Measurements from ENCODE around the gene SEC11A. TPM values are rescaled to one million over a fixed set of nuclear protein-coding genes. Genes with fewer than 3 reads are reported as not detected.

Gene SEC11A
- polyA plus RNA-seq, 1 donor from 2014 or later, result 158 TPM

DNA sequence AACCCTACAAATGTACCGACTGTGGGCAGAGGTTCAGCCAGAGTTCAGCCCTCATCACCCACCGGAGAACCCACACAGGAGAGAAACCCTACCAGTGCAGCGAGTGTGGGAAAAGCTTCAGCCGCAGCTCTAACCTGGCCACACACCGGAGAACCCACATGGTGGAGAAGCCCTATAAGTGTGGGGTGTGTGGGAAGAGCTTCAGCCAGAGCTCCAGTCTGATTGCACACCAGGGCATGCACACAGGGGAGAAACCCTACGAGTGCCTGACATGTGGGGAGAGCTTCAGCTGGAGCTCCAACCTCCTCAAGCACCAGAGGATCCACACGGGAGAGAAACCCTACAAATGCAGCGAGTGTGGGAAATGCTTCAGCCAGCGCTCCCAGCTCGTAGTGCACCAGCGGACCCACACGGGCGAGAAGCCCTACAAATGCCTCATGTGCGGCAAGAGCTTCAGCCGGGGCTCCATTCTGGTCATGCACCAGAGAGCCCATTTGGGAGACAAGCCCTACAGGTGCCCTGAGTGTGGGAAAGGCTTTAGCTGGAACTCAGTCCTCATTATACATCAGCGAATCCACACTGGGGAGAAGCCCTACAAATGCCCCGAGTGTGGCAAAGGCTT, 94.5 kb downstream of the SEC11A start:
- no peak for TF ChIP-seq SMC3 (conservative IDR thresholded peaks at IDR 0.05; ENCODE audit: poor library complexity)
- TF ChIP-seq, protein P1, sequence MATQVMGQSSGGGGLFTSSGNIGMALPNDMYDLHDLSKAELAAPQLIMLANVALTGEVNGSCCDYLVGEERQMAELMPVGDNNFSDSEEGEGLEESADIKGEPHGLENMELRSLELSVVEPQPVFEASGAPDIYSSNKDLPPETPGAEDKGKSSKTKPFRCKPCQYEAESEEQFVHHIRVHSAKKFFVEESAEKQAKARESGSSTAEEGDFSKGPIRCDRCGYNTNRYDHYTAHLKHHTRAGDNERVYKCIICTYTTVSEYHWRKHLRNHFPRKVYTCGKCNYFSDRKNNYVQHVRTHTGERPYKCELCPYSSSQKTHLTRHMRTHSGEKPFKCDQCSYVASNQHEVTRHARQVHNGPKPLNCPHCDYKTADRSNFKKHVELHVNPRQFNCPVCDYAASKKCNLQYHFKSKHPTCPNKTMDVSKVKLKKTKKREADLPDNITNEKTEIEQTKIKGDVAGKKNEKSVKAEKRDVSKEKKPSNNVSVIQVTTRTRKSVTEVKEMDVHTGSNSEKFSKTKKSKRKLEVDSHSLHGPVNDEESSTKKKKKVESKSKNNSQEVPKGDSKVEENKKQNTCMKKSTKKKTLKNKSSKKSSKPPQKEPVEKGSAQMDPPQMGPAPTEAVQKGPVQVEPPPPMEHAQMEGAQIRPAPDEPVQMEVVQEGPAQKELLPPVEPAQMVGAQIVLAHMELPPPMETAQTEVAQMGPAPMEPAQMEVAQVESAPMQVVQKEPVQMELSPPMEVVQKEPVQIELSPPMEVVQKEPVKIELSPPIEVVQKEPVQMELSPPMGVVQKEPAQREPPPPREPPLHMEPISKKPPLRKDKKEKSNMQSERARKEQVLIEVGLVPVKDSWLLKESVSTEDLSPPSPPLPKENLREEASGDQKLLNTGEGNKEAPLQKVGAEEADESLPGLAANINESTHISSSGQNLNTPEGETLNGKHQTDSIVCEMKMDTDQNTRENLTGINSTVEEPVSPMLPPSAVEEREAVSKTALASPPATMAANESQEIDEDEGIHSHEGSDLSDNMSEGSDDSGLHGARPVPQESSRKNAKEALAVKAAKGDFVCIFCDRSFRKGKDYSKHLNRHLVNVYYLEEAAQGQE (IDR thresholded peaks at IDR 0.05; ENCODE audit: borderline replicate concordance), result no peak
- no peak for TF ChIP-seq POLR2AphosphoS5 (IDR thresholded peaks at IDR 0.05)
- TF ChIP-seq, protein P2, sequence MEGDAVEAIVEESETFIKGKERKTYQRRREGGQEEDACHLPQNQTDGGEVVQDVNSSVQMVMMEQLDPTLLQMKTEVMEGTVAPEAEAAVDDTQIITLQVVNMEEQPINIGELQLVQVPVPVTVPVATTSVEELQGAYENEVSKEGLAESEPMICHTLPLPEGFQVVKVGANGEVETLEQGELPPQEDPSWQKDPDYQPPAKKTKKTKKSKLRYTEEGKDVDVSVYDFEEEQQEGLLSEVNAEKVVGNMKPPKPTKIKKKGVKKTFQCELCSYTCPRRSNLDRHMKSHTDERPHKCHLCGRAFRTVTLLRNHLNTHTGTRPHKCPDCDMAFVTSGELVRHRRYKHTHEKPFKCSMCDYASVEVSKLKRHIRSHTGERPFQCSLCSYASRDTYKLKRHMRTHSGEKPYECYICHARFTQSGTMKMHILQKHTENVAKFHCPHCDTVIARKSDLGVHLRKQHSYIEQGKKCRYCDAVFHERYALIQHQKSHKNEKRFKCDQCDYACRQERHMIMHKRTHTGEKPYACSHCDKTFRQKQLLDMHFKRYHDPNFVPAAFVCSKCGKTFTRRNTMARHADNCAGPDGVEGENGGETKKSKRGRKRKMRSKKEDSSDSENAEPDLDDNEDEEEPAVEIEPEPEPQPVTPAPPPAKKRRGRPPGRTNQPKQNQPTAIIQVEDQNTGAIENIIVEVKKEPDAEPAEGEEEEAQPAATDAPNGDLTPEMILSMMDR (IDR thresholded peaks at IDR 0.05; ENCODE audit: poor library complexity, severe bottlenecking), result no peak
- no peak for TF ChIP-seq TAF1 (IDR thresholded peaks at IDR 0.05; ENCODE audit: low read depth)
- TF ChIP-seq EP300 (conservative IDR thresholded peaks at IDR 0.05; ENCODE audit: poor library complexity, severe bottlenecking), result no peak
- no peak for TF ChIP-seq RAD21 (conservative IDR thresholded peaks at IDR 0.05)
- no peak for TF ChIP-seq EZH2 (IDR thresholded peaks at IDR 0.05; ENCODE audit: borderline replicate concordance, insufficient read depth, low read length, poor library complexity, severe bottlenecking)
- Histone ChIP-seq H3K9me2 (ENCODE audit: insufficient read depth, low read length) (no peaks in the 10 kb centered on the region), H3K9me3 (ENCODE audit: low read length) (peaks cover 23% of the 10 kb centered on the region), H3K4me3 (ENCODE audit: low read length) (no peak overlapping the region), H3F3A (ENCODE audit: insufficient read depth, low read length, poor library complexity, severe bottlenecking) (no peaks in the 10 kb centered on the region), H3K9ac (ENCODE audit: low read length) (no peak overlapping the region), H3K36me3 (ENCODE audit: insufficient read depth, low read length) (peaks cover 28% of the 10 kb centered on the region), H3K27ac (ENCODE audit: low read length) (no peak overlapping the region), H3K79me2 (replicated peaks; ENCODE audit: insufficient read depth, low read length) (peaks cover 11% of the 10 kb centered on the region), H3K27me3 (ENCODE audit: insufficient read depth, low read depth, low read length) (no peaks in the 10 kb centered on the region), H2AFZ (ENCODE audit: low read depth, low read length) (no peak overlapping the region), H3K4me2 (ENCODE audit: low read length) (no peak overlapping the region), H4K20me1 (ENCODE audit: insufficient read depth) (no peaks in the 10 kb centered on the region)

DNA sequence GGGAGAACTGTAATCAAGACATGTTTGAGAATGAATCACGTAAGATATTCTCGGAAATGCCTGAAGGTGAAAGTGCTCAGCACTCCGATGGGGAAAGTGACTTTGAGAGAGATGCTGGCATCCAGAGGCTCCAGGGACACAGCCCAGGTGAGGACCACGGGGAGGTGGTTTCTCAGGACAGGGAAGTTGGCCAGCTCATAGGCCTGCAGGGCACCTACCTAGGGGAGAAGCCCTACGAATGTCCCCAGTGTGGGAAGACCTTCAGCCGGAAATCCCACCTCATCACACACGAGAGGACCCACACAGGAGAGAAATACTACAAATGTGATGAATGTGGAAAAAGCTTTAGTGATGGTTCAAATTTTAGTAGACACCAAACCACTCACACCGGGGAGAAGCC, 95.3 kb downstream of the SEC11A start:
- H3K9ac ChIP-seq (ENCODE audit: low read length), result no peak overlapping the region
- peaks cover 21% of the 10 kb centered on the region for H3K9me3 ChIP-seq (ENCODE audit: low read length)
- no peaks in the 10 kb centered on the region for H3F3A ChIP-seq (ENCODE audit: insufficient read depth, low read length, poor library complexity, severe bottlenecking)
- H3K4me3 ChIP-seq (ENCODE audit: low read length), result no peak overlapping the region
- H4K20me1 ChIP-seq (ENCODE audit: insufficient read depth), result no peaks in the 10 kb centered on the region
- H3K9me2 ChIP-seq (ENCODE audit: insufficient read depth, low read length), result no peaks in the 10 kb centered on the region
- H2AFZ ChIP-seq (ENCODE audit: low read depth, low read length), result no peak overlapping the region
- H3K27me3 ChIP-seq (ENCODE audit: insufficient read depth, low read depth, low read length), result no peaks in the 10 kb centered on the region
- no peak overlapping the region for H3K27ac ChIP-seq (ENCODE audit: low read length)
- TF ChIP-seq EZH2 (IDR thresholded peaks at IDR 0.05; ENCODE audit: borderline replicate concordance, insufficient read depth, low read length, poor library complexity, severe bottlenecking) (no peak), MXI1 (conservative IDR thresholded peaks at IDR 0.05; ENCODE audit: poor library complexity, severe bottlenecking) (no peak), SMC3 (conservative IDR thresholded peaks at IDR 0.05; ENCODE audit: poor library complexity) (no peak), POLR2AphosphoS5 (IDR thresholded peaks at IDR 0.05) (no peak), TAF1 (IDR thresholded peaks at IDR 0.05; ENCODE audit: low read depth) (no peak), RAD21 (conservative IDR thresholded peaks at IDR 0.05) (no peak)
- TF ChIP-seq, protein P1 (IDR thresholded peaks at IDR 0.05; ENCODE audit: borderline replicate concordance), result no peak
- TF ChIP-seq, protein P2 (IDR thresholded peaks at IDR 0.05; ENCODE audit: poor library complexity, severe bottlenecking), result no peak
- peaks cover 16% of the 10 kb centered on the region for H3K79me2 ChIP-seq (replicated peaks; ENCODE audit: insufficient read depth, low read length)
- no peak overlapping the region for H3K4me2 ChIP-seq (ENCODE audit: low read length)
- peaks cover 28% of the 10 kb centered on the region for H3K36me3 ChIP-seq (ENCODE audit: insufficient read depth, low read length)
